HT1080 (cell line): ENCODE measurements around the gene SYT7. TPM values are rescaled to one million over a fixed set of nuclear protein-coding genes. Genes with fewer than 3 reads are reported as not detected.
"Not testable (repeated sequence)": the region's sequence is repeated elsewhere in the genome, so short reads cannot be mapped to it uniquely, and the experiment has no call there.

Experiments used
- DNase-seq: peaks from one replicate; pipeline ENCODE4 v3.0.0-alpha.2; 2015; ENCODE audit warnings: low read depth
- small RNA-seq: library from RNA; depleted of rRNA; stranded (forward); fragments of <200 nt; gene quantifications from one replicate; pipeline ENCODE3, GENCODE V24; 2014
- total RNA-seq: library from RNA; depleted of rRNA; stranded (reverse); fragments of >200 nt; shearing (Covaris generic); gene quantifications from 2 replicates; pipeline ENCODE4 v1.2.3, GENCODE V29; 2014; rRNA removed

The SYT7 gene
- total RNA-seq, 1 experiment from 2014 or later, result 2.0 TPM

- no peak for DNase-seq
Observed at GRCh38 chr11:61480261-61480993, 100.4 kb downstream of the SYT7 start.

- not testable (repeated sequence) for DNase-seq
Observed at GRCh38 chr11:61479360-61480058, 101.4 kb downstream of the SYT7 start.

- DNase-seq, result no peak
Observed at GRCh38 chr11:61477727-61478148, 103.1 kb downstream of the SYT7 start.

GRCh38 chr11:61477126-61477525, 103.8 kb downstream of the SYT7 start:
- DNase-seq, result no peak

GRCh38 chr11:61476371-61476770, 104.5 kb downstream of the SYT7 start:
- DNase-seq, result no peak

GRCh38 chr11:61475433-61475832, 105.4 kb downstream of the SYT7 start:
- DNase-seq, result no peak

- no peak for DNase-seq
Observed at GRCh38 chr11:61474013-61474643, 106.7 kb downstream of the SYT7 start.

GRCh38 chr11:61473370-61474012, 107.4 kb downstream of the SYT7 start:
- no peak for DNase-seq

GRCh38 chr11:61472868-61473267, 108.0 kb downstream of the SYT7 start:
- no peak for DNase-seq

- DNase-seq, result no peak
Observed at GRCh38 chr11:61472282-61472681, 108.6 kb downstream of the SYT7 start.

GRCh38 chr11:61468002-61468401, 112.9 kb downstream of the SYT7 start:
- no peak for DNase-seq

- DNase-seq, result not testable (repeated sequence)
Observed at GRCh38 chr11:61467602-61468001, 113.3 kb downstream of the SYT7 start.

Small RNA genes lying within 50 kb of the gene (small RNA-seq; reads per million reads assigned to genes)
- gene MIR4488, result not detected

Other genes with a start within 250 kb of the SYT7 start
- gene DDB1, start 248.0 kb downstream of the SYT7 start, total RNA-seq, result 253 and 271 TPM in 2 replicates
- gene TKFC, start 247.8 kb downstream of the SYT7 start, total RNA-seq, result 48.8 and 56.6 TPM in 2 replicates
- 49.6 and 68.1 TPM in 2 replicates for gene CYB561A3, start 219.2 kb downstream of the SYT7 start, total RNA-seq
- 52.5 and 64.2 TPM in 2 replicates for gene TMEM138, start 218.7 kb downstream of the SYT7 start, total RNA-seq
- 20.0 and 23.8 TPM in 2 replicates for gene TMEM216, start 188.5 kb downstream of the SYT7 start, total RNA-seq
- gene CPSF7, start 151.1 kb downstream of the SYT7 start, total RNA-seq, result 33.4 and 48.1 TPM in 2 replicates
- gene SDHAF2, start 151.0 kb downstream of the SYT7 start, total RNA-seq, result 82.5 and 85.3 TPM in 2 replicates
- gene LRRC10B, start 72.3 kb downstream of the SYT7 start, total RNA-seq, result not detected in 2 replicates
- gene DAGLA, start 99.3 kb upstream of the SYT7 start, total RNA-seq, result 3.7 and 6.2 TPM in 2 replicates
- gene MYRF, start 171.6 kb upstream of the SYT7 start, total RNA-seq, result 2.8 and 2.9 TPM in 2 replicates
- gene TMEM258, start 211.5 kb upstream of the SYT7 start, total RNA-seq, result 178 and 184 TPM in 2 replicates
- 251 and 261 TPM in 2 replicates for gene FEN1, start 211.8 kb upstream of the SYT7 start, total RNA-seq
- 103 and 108 TPM in 2 replicates for gene FADS1, start 235.9 kb upstream of the SYT7 start, total RNA-seq
- 105 and 125 TPM in 2 replicates for gene FADS2, start 247.2 kb upstream of the SYT7 start, total RNA-seq